ENCODE data around the gene NPHS1.
"Not testable (repeated sequence)": the region's sequence is repeated elsewhere in the genome, so short reads cannot be mapped to it uniquely, and the experiment has no call there.

The NPHS1 gene

GRCh38 chr19:35811317-35812219 is 40.7 kb downstream of the NPHS1 start:
- no peak for DNase-seq

- DNase-seq: no peak
These were observed 44.7 kb downstream of the NPHS1 start for GRCh38 chr19:35807633-35808032.

GRCh38 chr19:35806597-35806996 is 45.7 kb downstream of the NPHS1 start:
- no peak for DNase-seq

- DNase-seq: no peak
These were observed 46.7 kb downstream of the NPHS1 start for GRCh38 chr19:35805526-35806102.

GRCh38 chr19:35801828-35802227 is 50.5 kb downstream of the NPHS1 start:
- DNase-seq: no peak

GRCh38 chr19:35797663-35798062 is 54.6 kb downstream of the NPHS1 start:
- no peak for DNase-seq

- no peak for DNase-seq
These were observed 55.4 kb downstream of the NPHS1 start for GRCh38 chr19:35796645-35797542.

DNA sequence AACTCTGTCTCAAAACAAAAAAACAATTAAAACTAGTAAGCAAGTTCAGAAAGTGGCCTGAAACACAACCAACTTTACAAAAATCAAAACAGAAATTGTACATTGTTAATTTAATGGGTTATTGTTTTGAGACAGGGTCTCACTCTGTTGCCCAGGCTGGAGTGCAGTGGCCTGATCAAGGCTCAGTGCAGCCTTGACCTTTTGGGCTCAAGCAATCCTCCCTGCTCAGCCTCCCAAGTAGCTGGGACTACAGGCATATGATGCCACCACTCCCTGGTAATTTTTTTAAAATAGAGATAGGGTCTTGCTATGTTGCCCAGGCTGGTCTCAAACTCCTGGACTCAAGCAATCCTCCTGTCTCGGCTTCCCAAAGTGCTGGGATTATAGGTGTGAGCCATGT is 56.7 kb downstream of the NPHS1 start:
- DNase-seq: not testable (repeated sequence)

- DNase-seq: no peak
These were observed 58.7 kb downstream of the NPHS1 start for GRCh38 chr19:35793381-35794165.

GRCh38 chr19:35792888-35793287 is 59.4 kb downstream of the NPHS1 start:
- DNase-seq: no peak

DNA sequence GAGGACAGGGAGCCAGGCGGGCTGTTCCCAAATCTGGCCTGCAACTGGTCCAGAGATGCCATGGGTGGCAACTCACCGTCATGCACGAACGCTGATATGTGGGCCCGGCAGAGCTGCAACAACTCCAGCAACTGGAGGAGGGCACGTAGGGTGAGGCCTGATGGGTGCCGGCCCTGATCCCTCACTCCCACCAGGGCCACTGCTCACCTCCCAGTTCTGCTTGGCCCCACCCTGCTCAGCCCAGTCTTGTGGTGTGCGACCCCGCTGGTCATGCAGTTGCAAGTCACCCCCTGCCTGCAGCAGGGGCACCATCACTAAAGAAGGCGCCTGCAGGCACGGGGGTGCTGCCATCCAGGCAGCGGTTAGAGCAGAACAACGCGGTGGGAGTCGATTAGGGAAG is 60.0 kb downstream of the NPHS1 start:
- no peak for DNase-seq

GRCh38 chr19:35791814-35792279 is 60.5 kb downstream of the NPHS1 start:
- no peak for DNase-seq

GRCh38 chr19:35790981-35791813 is 61.1 kb downstream of the NPHS1 start:
- DNase-seq: no peak

DNA sequence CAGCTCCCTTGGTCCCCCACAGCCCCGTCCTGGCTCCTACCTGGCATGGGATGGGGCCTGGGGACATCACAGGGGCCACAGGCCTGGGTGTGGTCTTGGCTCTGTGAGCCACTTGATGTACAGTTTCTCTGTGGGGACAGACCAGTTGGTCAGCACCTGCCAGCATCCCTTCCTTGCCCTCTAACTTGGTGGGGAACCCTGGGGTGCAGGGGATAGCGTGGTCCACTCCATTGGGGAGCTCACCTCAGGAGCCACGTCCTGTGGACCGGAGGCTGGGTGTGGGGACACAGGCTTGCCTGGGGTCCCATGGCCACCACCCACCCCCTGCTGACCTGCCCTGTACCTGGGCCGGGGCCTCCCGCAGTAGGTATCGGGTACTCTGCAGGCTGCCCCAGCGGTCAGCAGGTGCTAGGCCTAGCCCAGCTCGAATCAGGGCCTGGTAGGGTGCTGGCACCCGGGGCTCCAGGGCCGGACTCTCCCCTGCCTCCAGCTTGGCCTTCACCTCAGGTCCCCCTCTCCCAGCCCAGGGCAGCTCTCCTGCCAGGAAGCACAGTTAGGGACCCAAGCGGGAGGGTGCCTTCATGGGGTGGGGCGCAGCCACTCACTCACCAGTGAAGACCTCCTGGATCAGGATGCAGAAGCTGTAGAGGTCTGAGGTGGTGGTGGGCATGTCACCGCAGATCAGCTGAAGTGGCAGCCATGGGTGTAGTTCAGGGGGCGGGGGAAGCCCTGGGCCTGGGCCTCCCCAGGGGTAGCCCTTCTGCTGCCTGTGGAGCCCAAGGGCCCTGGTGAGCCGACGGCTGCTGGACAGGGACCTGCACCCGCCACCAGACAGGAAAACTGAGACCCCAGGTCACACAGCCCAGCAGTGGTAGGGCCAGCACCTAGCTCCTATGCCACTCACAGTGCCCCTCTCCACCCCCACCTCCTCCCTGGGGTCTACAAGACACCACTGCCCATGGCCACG is 62.0 kb downstream of the NPHS1 start:
- no peak for DNase-seq

DNA sequence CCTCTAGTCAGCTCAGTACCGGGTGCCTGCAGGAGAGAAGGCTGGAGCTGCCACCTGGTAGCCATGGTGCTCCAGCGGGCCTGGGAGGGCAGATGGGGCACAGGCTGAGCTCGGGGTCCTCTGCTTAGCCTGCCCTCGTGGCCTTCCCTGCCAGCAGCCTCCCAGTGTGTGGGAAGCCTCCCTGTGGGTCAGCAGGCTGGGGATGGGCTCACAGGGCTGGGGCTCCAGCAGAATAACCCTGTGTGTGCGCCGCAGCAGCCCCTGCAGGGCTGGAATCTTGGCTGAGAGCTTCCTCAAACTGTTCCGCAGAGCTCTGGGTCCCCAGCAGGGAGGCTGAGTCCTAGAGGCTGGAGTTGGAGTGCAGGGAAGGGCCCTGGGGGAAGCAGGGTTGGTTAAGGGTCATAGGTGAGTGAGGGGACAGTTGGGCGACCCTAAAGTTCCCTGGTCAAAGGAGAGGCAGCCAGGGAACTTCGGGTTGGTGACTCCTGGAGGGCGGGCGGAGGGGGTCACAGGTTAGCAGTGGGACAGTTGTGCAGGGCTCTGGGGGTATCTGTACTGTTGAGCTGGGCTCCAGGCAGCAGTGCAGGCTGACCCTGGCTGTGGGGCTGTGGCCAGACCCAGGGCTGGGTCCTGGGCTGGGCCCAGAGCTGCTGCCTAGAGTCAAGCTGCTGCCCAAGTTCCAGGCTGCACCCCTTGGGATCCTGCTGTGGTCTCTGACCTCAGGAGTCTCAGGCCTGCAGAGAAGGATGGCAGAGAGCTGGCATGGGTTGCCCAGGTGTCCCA is 62.9 kb downstream of the NPHS1 start:
- no peak for DNase-seq

DNA sequence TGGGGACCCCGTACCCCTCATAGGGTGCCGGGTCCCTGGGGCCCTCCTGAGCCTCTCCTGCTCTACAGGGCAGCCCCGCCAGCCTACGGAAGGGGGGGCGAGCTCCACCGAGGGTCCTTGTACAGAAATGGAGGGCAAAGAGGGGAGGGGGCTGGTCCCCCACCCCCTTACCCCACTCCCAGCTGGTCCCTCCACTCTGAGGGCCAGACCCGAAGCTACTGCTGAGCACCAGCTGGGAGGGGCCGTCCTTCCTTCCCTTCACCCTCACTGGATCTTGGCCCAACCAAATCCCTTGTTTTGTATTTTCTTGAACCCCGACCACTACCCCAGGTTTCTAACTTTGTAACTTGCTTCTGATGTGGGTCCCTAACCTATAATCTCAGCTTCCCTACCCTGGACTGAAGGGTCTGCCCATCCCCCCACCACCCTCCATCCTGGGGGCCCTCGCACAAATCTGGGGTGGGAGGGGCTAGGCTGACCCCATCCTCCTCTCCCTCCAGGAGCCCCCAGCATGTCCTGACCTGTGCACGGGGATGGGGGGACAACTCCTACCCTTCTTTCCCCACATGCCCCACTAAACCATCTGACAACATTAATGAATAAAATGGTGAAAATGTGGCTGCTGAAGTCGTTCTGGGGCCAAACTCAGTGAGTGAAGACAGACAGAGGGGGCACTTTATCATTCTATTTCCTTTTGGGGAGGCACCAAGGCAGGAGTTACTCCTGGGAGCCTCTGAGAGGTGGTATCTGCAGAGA is 63.9 kb downstream of the NPHS1 start:
- no peak for DNase-seq

- no peak for DNase-seq
These were observed 65.0 kb downstream of the NPHS1 start for GRCh38 chr19:35787227-35787799.

All from CD4-positive, alpha-beta T cell treated with Interleukin-4 for 4 hours (primary cell).